T-helper 1 cell (primary cell): Measurements from ENCODE around the gene TCF4.

Experiments
- DNase-seq, 5 donors: peaks; one replicate each; pipeline ENCODE4 v3.0.0-alpha.2; 2012 to 2020

The TCF4 gene

DNA sequence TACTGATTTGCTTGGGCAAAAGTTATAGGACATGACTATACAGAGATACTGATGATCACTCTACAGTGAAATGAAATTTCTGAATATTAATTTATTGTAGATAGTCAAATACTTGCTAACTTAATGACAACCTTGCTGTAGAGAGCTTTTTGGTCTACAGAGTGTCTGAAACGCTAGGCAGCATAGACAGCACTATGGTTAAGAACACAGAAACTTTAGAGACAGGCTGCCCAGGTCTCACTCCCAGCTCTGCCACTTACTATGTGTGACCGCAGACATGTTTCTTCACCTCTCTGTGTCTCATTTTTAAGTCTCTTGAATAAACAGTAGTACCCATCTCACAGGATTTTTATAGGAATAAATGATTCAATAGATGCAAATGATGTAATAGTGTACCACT is 247.0 kb downstream of the TCF4 start:
- DNase-seq: no peak

DNA sequence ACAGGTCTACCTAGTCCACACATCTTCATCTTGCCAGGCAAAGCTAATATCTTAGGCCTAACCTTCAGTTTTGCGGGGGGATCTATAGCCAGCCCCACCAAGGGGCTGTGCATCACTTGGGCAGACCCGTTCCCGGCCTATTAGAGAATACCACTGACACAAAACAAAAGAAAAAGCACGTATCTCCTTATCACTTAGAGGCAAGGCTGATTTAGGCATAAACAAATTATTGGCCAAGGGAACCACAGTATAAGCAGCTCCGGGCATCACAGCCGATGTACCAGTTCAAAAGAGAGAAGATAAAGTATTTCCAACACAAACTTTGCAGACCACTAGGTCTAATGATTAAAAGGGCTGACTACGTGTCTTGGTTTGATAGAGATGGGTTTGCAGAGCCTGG is 248.0 kb downstream of the TCF4 start:
- DNase-seq: no peak

DNA sequence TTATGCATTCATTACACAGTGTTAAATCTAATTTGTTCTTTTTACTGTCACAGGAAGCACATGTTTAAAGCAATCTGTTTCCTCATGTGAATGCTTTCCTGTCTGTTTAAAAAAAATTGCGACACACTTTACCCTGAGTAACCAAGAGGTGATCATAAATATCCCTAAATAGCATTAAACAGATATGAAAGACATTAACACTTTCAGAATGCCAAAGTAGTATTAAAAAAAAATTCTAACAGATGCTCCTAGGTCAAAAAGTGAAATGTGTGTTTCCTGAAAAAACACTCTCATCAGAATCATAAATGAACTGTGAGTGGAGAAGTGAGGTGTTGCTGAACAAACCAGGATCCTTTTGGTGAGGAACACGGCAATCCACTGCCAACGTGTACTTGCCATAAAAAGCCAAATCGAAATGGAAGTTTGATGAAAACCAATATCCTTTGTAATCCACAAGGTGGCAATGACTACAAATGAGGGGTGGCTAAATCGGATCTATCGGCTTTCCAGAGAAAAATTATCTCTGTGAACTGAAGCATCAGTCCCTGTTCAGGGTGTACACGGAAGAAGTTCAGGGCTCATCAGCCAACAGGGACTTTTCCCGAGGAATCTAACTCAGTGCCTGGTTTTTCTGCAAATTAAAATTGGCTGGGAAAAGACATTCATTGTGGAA is 248.9 kb downstream of the TCF4 start:
- no peak for DNase-seq

DNA sequence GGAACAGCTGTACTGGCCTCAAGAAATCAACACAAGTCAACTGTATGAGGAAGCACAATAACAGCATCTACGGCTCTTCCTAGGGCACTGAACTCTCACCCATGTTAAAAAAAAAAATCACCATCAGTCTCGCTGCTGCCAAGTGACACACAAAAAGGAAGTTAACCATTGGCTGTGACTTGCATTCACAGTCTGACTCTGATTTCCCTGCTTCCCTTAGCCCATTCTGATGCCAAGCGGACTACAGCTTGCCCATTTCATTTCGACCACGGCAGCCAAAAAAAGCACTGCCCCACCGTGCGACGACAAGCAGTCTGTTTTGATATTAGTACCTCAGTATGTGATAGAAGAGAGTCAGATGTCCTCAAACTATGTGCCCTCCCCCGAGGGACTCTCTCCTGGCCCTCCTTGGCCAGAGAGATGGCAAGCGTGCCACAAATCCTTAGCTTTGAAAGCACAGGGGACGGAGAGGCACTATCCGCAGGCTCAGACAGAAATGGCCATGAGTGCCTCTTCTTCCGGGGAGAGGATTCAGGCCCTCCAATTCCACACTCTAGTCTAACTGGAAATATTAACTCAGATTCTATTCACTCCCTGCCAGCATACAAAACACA is 250.0 kb downstream of the TCF4 start:
- no peak for DNase-seq

- no peak for DNase-seq
Observed at GRCh38 chr18:55337138-55337537, 250.9 kb downstream of the TCF4 start.

DNA sequence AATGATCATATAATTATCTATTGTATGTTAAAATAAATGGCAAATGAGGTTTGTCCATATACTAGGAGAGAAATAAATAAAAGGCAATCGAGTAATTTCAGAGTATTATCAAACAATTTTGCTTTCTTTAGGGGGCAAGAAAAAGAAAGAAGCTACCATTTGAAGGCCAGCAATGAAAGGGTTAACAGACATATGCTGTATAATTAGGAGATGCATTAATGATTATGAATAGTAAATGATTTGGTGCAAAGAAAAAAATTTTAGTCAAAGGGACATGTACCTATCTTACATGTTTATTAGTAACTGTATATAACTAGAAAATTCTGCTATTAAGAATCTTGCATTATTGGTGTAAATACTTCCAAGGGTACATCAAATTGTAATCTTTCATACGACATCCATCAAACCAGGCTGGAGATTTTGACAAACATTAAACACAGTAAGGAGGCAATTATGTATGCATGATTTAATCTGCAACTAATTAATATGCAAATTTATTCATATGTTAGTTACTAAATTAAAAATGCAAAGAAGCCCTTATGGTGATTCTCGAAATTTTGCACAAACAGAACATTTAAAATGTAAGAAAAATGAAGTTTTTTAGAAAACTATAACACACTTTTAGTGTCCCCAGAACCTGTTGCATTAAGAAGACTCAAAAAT is 251.4 kb downstream of the TCF4 start:
- DNase-seq: no peak

GRCh38 chr18:55334875-55335274 is 253.1 kb downstream of the TCF4 start:
- no peak for DNase-seq

GRCh38 chr18:55331301-55331700 is 256.7 kb downstream of the TCF4 start:
- DNase-seq: no peak

DNA sequence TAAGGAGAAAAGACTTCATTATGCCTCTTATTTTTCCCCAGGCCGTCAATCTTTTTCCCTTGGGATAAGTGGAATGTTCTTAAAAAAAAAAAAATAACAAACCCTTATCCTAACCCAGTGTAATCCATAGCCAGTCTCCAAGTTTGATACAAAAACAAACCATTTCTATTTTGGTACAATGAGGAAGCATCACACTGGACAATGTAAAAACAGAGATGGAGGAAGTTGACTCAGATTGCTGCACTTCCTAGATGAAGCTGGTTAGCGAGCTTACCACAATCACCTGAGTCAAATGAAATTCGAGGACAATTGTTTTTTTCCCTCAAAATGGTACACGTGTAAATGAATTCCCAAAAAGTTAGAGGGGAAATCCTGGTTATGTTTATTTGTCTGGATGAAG is 259.7 kb downstream of the TCF4 start:
- DNase-seq: no peak

GRCh38 chr18:55327454-55327853 is 260.5 kb downstream of the TCF4 start:
- DNase-seq: no peak

DNA sequence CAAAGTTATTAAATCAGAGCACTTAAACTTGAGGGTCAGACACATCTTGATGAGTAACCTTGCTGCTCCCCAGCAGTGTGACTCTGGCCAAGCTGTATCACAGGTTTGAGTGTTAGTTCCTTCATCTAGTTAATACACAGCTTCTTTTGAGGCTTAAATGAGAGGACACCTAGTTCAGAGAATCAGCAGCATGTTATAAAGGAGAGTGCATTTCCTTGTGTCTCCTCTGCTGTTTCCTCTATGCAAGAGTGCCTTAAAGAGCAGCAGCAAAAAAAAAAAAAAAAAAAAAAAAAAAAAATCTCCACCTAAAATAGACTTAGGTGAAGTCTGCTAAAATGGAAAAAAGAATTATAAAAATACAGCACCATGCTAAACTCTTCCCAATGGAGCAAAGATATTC is 261.9 kb downstream of the TCF4 start:
- no peak for DNase-seq

DNA sequence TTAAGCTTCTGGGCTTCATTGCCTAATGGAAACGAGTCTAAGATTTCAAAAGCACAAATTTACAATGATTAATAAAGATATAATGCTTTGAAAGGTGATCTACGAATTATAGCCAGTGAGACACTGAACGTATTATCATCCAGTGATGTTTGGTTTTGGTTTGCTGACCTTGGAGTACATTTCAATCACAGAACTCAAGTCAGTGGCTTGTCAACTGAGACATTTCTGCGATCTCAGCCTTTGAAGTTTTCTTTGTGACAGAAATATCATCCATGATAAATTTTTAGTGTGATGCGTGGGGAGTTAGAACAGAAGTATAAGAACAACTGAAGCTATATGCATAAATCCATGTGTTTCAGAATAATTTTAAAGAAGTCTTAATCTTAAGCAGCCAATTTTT is 263.8 kb downstream of the TCF4 start:
- no peak for DNase-seq

- no peak for DNase-seq
Observed at GRCh38 chr18:55323051-55323994, 264.7 kb downstream of the TCF4 start.

GRCh38 chr18:55322178-55322735 is 265.7 kb downstream of the TCF4 start:
- DNase-seq: no peak

DNA sequence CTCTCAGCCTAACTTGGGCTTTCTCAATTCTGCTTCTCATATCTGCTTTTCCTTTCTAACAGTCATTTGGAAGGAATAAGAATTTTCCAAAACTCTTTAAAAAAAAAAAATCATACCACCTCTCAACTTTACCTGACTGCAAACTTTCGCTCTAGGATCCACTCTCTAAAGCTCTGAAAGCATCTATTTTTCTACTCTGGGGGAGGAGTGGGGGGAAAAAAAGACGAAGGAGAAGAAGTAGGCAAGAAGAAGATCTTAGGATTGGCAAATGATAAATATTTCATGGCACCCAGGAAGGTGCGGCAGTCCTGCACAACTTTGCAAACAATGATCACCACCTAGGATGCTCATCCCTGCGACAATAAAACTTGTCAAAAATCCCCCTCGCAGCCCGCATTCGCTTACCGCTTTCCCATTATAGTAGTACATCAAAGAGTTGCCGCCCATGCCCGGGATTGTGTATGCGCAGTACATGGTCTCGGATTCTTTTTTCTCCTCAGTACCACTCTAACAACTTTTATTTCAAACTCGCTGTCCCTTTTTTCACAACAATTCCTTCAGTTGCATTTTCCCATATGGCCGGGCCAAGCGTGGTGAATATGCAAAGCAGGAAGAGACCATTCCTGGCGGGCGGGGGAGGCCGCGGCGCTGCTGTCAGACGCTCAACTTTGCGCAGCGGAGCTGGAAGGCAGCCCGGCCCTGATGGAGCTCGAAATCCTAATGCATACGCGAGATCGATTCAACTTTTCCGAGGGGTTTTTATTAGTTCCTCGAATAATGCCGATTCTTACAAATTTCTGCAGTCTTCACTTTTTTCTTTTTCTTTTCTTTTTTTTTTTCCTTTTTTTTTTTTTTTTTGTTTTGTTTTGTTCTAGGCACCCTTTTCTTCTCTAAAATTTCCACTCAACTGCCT is 266.5 kb downstream of the TCF4 start:
- peak in 1 of 5 donors; percentile 33 for DNase-seq

GRCh38 chr18:55320424-55321264 is 267.3 kb downstream of the TCF4 start:
- DNase-seq: no peak

GRCh38 chr18:55319459-55320193 is 268.4 kb downstream of the TCF4 start:
- no peak for DNase-seq

DNA sequence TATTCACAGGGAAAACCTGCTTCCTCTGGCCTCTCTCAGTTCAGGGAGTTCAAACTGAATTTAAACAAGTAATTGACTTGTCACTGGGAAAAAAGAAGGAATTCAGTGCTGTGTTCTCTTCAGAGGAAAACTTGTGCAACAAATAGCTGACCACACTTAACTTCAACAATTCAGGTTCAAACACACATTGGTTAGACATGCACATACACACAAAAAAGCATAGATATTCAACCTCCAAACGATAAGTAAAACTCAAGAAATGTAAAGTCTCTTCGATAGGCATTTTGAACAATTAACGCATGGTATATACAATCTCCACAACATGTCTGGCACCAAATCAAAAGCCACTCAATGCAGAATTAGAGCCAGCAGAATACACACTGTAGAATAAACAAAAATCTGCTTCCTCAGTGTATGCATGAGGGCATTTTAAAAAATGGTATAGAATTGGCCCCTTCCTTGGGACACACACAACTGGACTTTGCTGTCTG is 269.0 kb downstream of the TCF4 start:
- no peak for DNase-seq

GRCh38 chr18:55317864-55318263 is 270.1 kb downstream of the TCF4 start:
- DNase-seq: no peak

- no peak for DNase-seq
Observed at GRCh38 chr18:55317324-55317723, 270.7 kb downstream of the TCF4 start.
